D341Med (cell line): ENCODE data around the gene SMAD5.

ENCODE experiments used
- DNase-seq: peaks from one replicate; pipeline ENCODE4 v3.0.0; 2012; ENCODE audit warnings: low spot score

SMAD5 gene

DNA sequence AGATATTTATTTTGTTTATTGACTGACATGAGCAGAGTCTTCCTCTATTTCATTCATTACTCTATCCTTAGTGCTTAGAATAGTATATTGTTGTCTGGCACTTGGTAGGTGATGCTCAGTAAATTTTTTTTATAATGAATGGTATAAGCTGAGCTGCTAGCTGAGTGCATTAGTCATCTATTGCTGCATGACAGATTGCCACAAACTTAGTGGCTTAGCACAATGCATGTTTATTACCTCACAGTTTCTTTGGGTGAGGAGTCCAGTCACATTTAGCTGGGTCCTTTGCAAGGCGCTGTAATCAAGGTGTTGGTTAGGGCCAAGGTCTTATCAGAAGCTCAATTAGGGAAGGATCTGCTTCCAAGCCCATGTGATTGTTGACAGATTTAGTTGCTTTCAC lies 23.1 kb downstream of the SMAD5 start:
- DNase-seq: no peak

DNA sequence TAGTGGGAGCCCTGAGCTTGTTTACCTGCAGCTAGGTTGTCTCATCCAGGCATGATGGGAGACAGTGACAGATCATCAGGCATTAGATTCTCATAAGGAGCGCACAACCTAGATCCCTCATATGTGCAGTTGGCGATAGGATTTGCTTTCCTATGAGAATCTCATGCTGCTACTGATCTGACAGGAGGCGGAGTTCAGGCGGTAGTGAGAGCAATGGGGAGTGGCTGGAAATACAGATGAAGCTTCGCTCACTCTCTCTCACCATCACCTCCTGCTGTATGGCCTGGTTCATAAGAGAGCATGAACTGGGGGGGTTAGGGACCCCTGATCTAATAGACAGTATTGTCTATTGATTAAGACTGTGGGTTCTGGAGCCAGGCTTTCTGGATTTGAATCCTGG lies 24.9 kb downstream of the SMAD5 start:
- DNase-seq: no peak

DNA sequence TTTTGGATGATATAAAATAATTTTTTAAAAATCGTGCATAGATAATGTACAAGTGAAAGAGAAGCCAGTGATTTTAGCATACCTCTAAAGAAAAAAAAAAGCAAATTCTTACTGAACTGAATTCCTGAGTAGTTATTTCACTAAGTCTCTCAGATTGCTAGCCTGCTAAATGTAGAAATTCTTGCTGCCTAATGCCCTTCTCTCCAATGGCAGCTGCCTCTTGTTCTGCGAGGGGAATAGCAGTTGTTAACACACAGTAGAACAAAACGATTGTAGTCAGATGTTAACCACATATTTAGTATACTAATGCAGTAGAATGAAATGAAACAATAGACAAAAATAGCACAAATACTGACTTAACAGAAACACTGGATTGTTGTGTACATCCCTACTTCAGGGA lies 26.8 kb downstream of the SMAD5 start:
- no peak for DNase-seq

DNA sequence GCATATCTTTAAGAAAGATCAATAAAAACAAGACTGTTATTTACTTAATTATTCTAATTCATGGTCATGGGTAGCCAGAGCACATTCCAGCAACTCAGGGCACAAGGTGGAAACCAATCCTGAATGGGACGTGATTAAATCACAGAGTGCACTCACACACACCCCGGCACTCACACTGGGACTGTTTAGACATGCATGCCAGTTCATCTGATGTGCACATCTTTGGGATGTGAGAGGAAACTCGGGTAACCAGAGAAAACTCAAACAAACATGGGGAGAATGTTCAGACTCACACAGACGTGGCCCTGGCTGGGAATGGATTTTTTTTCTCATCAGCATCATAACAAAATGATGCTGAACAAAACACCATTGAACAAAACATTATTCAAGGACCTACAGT lies 29.4 kb downstream of the SMAD5 start:
- no peak for DNase-seq

DNA sequence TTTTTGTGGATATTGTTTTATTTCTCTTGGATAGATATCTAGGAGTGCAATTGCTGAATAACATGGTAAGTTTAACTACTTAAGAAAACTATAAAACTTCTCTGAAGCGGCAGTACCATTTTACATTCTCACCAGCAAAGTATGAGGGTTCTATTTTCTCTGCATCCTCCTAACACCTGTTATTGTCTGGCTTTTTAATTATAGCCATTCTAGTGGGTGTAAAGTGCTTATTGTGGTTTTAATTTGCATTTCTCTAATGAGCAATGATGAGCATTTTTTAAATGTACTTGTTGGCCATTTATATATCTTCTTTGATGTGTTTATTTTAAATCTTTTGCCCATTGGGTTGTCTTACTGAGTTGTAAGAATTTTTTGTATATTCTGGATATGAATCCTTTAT lies 31.6 kb downstream of the SMAD5 start:
- DNase-seq: no peak

DNA sequence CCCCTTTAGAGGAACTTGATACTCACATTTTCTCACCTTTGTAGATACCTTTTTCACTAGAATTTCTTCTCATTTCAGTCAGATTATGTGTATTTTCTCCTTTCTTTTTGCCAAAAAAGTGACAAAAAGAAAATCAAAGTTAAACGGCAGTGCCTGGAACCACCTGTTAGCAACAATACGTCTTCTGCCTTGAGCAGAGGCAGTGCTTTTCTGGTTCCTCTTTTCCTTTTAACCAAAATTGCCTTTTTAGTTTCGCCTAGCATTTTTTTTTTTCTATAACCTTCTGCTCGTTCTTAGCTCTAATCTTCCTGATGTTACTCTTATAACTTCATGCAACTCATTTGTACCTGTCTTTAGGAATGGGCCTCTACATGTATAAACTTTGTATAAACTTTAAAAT lies 34.3 kb downstream of the SMAD5 start:
- DNase-seq: no peak

DNA sequence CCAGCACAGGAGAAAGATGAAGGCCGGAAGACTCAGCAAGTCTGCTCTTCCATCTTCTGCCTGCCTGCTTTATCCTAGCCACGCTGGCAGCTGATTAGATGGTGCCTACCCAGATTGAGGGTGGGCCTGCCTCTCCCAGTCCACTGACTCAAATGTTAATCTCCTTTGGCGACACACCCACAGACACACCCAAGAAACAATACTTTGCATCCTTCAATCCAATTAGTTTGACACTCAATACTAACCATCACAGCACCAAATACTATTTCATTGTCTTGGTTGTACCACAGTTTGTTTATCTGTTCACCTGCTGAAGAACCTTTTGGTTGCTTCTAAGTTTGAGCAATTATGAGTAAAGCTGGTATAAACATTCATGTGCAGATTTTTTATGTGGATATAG lies 36.6 kb downstream of the SMAD5 start:
- no peak for DNase-seq

DNA sequence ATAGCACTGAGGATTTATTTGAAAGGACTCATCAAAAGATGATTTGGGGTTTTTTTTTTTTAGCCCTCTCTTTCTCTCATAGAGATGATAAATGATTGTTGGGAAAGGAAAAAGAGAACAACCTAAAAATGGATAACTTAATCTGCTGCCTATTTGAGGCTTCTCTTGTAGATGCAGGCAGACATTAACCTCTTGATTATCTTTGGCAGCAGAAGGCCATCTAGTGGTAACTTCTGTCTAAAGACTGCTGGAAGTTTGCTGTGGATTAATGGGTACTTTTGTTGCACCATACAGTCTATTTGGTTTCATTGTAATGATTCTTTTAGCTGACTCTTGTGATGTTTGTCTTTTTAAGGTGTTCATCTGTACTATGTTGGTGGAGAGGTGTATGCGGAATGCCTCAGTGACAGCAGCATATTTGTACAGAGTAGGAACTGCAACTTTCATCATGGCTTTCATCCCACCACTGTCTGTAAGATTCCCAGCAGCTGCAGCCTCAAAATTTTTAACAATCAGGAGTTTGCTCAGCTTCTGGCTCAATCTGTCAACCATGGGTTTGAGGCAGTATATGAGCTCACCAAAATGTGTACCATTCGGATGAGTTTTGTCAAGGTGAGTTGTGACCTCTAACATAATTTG lies 41.5 kb downstream of the SMAD5 start:
- DNase-seq: peak; percentile 56

DNA sequence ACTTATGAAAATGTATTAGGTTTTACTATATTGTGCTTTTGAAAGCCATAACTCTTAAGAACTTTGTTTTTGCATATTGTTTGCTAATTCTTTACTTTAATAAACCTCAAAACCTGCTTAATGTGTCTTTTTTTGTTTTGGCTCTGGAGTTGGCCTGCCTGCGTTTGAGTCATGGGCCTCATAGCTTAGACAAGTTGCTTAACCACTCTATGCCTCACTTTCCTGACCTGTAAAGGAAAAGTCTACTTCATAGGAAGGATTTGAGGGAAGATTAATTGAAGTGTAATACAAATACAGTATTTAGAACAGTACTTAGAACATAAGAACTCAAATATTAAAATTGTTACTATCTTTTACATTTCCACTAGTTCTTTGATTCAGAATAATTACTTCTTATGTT lies 50.0 kb downstream of the SMAD5 start:
- DNase-seq: no peak

DNA sequence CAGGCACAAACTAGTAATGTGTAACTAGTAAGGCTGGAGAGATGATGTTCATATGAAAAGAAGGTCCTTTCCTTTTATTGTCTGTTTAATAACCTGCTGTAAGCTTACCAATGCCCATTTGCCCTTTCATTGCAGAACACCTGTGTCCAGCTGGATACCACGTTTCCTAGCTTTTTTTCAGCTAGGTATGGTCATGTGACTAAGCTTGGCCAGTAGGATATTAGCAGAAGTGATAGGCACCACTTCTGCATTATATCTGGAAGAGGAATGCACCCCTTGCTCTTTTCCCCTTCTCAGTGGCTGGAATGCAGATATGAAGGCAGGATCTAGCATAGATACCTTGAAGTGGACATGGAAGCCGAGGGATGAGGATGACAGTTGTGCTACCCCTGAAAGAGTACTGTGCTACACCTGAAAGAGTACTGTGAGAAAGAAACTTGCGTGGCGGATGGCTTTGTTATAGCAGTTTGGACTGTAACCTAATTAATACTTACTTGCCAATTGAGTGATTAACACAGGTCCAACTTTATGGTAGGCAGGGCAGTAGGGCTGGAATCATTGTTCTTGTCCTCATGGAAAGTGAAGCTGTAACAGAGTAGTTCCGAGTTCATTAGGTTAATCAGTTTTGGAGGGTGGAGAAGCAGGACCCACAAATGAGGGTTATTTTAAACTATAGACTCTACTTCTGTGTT lies 53.5 kb downstream of the SMAD5 start:
- DNase-seq: no peak

DNA sequence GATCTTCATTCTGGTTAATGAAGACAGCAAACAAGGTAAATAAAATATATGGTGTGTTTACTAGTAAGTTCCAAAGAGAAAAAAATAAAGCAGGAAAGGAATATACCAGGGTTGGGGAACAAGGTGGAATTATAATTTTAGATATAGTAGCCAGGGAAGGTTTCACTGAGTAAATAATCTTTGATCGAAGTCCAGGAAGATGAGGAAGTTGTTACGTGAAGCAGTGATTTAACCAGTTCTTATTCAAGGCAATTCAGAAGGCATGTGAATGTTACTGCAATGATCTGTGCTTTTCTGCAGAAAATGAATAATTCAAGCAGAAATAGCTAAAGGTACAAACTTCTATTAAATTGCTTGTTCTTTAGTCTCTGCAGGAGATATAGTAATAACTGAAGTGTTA lies 54.2 kb downstream of the SMAD5 start:
- DNase-seq: no peak

DNA sequence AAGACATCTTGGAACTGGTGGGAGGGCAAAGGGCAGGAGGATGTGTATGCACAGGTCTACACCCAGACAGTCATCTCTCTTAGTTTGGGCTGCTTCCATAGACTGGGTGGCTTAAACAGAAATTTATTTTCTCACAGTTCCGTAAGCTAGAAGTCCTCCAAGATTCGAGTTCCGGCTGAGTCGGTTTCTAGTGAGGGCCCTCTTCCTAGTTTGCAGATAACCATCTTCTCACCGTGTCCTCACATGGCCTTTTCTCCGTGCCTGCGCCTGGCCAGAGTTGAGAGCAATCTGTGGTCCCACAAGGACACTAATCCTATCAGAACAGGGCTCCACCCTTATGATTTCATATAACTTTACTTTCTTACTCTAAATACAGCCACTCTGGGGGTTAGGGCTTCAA lies 56.2 kb downstream of the SMAD5 start:
- no peak for DNase-seq

DNA sequence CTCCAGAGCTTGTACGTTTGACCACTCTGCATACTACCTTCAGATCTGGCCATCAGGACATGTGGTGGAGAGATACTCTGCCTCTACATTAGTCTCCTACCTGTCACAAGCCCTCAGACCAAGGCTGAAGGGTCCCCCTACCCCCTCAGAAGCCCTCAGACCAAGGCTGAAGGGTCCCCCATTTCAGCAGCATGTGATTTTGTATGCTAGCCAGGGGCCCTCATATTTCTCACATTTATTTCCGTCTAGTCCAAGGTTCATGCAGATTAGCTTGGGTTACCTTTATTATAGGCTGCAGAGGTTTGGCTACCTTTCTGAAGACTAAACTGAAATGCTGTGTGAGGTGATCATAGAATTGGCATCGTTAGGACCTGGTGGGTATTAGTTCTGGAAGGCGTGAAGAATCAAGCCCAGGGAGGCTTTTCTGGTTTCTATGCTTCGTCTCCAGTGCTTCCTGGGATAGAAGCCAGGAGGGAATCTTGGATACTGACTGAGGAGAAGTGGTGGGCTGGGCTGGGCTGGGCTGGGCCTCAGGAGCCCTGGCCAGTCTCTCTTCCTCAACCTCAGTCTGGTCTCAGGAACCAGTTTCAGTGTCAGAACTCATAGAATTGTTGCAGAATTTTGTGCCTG lies 57.6 kb downstream of the SMAD5 start:
- DNase-seq: no peak

DNA sequence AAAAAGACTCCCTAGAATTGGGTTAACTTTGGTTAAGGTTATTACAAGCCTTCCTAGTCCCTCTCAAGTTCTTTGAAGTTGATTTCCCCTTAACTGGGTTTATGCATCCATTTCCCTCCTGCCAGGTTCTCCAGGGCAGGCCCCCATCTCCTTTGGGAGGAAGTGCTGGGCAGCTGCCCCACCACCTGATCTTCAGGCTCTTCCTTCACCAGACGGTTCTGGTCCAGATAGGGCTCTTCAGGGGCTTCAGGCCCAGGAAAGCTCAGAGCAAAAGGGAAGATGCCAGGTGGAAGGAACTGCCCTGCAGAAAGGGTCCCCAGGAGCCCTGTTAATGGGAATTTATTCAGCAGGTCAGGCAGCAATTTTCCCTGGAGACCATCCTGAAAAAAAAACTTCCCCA lies 58.3 kb downstream of the SMAD5 start:
- DNase-seq: no peak

DNA sequence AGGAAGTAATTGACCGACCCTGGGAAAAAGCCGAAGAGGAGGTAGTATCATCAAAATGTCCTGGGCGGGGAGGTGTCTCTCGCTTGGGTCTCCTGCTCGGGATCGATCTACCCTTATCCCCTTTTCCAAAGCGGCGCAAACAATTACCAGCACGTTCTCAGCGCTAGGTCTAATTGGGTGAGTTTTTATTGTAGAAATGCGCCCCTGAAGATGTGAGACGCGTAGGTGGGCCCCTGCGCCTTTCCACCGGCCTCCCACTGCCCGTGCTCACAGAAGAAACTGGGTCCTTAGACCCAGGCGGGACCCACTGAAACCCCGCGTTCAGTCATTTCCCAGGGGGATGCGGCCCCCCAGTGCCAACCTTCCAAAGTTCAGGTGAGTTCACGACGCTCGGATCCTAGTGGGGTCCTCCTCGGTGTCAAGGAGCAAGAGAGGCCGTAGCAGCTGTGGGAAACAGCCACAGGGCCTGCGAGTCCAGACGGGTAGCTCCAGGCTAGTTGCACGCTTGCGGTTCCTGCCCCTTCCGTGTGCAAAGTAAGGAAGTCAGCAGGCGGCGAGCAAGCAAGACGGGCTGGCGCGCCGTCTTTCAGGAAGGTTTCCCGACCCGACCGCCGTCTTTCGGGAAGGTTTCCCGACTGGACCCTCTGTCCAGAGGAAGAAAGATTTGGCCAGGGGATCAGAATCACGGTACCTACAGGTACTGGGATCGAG lies 58.8 kb downstream of the SMAD5 start:
- DNase-seq: no peak

DNA sequence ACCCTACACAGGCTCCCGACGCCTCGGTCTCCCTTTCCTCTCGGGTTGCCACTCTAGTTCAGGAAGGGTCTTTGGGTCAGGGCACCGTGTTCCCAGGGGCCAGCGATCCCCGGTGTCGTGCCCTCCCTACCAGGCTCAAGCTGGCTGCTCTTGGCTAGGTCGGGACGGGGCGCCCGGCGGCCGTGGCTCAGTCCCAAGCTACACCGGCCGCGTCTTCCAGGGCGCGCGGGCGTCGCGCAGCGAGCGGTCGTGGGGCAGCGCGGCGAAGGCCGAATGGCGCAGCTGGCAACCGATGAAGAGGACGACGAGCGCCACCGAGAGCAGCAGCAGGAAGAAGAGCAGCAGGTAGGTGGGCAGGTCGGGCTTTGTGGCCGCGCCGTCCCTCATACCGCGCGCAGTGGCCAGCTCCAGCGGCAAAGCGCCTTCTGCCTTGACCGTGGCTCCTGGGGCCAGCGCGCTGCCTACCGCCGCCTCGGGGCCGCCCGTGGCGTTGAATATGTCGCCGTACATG lies 59.4 kb downstream of the SMAD5 start:
- DNase-seq: peak; percentile 62

DNA sequence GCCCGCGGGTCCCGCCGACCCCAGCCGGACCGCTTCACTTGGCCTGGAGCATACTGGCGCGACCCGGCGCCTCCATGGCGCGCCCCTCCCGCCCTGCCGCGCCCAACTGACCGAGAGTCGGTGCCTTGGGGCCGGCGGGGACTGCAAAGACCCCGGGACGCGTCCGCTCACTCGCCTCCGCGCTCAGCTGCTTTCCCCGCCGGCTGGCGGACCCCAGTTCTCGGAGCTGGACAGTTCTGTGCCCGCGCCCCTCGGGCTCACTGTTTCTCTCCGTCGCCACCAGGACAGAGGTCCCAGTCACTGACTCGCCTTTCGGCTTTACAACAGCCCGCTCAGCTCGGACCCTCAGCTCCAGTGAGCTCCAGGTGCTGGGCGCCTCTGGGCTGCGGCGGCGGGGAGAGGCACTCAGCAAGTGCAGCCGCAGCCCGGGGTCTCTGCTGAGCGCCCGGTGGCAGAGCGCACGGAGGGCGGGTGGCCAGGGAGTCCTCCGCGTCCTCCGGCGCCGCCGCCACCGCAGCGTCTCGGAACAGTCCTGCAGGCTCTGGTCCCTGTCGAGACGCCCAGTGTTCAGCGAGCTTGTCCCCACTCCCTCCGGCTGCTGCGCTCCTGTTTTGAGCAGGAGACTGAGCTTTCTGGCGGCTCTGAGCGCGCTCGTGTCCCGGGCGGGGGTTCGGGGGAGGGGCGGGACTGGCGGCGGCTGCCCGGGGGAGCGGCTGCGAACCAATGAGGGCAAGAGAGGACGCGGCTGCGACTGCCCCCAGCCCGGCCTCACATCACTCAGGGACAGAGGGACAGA lies 60.1 kb downstream of the SMAD5 start, which contains the start of gene SMIM32:
SMIM32 (minus strand) TSS at position 637 of the 796 bp plus-strand sequence. CDS start 638 bp downstream, outside the sequence.
- DNase-seq: peak; percentile 69

DNA sequence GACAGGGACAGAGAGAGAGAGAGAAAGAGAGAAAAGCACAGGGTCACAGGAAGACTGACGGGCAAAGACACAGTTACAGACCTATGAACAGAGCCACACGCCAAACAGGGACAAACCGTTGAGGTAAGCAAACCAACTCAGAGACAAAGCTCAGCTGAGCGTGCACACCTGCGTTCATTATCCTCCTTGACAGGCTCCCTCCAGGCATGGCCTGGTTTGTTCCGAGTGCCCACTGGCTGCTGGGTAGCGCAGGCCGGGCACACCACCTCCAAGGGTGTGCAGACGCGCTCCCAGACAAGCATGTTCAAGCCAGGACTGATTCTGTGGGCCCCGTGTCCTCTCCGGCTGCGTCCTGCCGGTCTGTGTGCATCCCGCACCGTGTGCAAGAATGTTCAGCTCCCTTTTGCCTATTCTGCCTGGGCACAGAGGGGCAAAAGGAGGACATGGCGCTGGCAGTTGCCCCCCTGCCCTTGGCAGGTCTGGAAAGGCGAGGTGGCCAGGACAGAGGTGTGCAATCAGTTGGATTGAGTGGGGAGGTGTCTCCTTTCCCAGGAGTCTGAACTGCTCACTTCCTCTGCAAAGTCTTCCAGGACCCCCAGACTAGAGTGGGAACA lies 60.8 kb downstream of the SMAD5 start:
- DNase-seq: no peak

DNA sequence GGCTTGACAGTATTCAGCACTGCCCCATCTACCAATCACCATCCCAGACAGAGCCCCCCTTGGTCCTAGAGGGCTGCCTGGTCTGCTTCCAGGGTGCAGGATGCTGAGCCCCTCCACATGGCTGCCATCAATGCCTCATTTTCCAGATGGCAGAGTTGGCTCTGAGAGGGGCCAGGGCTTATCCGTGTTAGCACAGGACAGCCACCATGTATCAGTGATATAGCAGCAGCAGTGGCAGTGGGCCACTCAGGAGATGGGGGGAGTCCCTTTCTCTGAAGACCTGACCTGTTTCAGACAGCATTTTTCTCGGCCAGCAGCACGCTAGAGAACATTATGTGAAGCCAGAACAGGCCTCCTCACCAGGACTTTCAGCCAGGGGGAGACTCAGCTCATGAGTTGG lies 61.9 kb downstream of the SMAD5 start:
- DNase-seq: no peak

DNA sequence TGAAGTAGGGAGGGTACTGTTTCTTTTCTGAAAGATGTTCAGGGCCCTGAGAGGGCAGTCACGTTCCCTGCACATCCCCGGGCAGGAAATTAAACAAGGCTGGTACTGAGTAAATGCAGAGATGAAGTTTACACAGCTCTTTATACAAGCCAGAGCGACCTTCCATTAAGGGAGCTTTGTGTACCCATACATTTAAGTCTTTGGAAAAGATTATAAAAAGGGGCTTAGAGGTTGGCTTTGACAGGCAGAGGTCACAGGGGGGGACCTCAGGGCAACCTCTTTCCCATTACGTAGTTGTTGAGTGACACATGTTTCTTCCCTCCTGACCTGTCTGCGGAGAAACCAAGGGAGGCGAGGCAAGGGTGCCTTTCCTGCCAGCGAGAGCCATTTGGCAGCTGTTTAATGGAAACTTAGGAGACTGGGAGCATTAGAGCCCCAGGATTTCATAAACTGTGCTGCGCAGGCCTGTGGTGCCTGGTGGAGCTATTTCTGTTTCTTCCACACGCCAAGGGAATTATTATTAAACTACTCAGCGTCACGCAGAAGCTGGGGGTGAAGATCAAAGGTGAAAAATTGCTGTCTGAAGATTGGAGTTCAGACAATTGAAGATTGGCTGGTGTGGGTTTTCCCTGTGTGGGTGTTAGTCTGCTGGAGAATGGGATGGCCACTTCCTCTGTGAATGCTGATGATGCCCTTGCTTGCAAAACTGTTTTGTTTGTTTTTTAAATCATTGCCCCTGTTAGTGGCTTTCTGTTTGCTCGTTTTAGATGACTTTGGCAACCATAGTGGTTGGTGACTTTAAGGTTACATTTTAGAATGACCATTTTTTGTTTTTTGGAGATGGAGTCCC lies 63.6 kb downstream of the SMAD5 start:
- no peak for DNase-seq
